Left lung (tissue), 10 donors: Measurements from ENCODE around the gene MGAT3. TPM values are rescaled to one million over a fixed set of nuclear protein-coding genes. Genes with fewer than 3 reads are reported as not detected.

Source experiments
- ATAC-seq: fragments of 200-7000 bp; cut with Tn5 transposase; one replicate; pipeline ENCODE4 v1.9.1; 2020; ENCODE audit warnings: moderate library complexity
- DNase-seq, 4 donors: peaks; one replicate each; pipeline ENCODE4 v3.0.0-alpha.2; 2013 to 2020
- H3K27ac ChIP-seq, 2 donors: fragments of 200-600 bp; sonication (generic) in 1 of 2; one replicate each; pipeline versions ENCODE4 v1.5.0 to v1.8.0; 2020 to 2021
- H3K27me3 ChIP-seq, 2 donors: fragments of 200-600 bp; sonication (generic) in 1 of 2; one replicate each; pipeline versions ENCODE4 v1.5.0 to v1.8.0; 2020 to 2021
- H3K36me3 ChIP-seq, 2 donors: fragments of 200-600 bp; sonication (generic) in 1 of 2; one replicate each; pipeline versions ENCODE4 v1.5.0 to v1.8.0; 2020 to 2021
- H3K4me1 ChIP-seq, 2 donors: fragments of 200-600 bp; one replicate each; pipeline ENCODE4 v1.8.0; 2021
- H3K4me3 ChIP-seq, 2 donors: fragments of 200-600 bp; sonication (generic) in 1 of 2; one replicate each; pipeline versions ENCODE4 v1.5.0 to v1.8.0; 2020 to 2021; ENCODE audit warnings: mild to moderate bottlenecking in 1 of 2
- H3K9me3 ChIP-seq, 2 donors: fragments of 200-600 bp; sonication (generic) in 1 of 2; one replicate each; pipeline versions ENCODE4 v1.5.0 to v1.8.0; 2020 to 2021
- intact Hi-C, 2 donors: fragments of 100-400 bp; cut with DNase I; formaldehyde crosslinking; loops; one replicate each; pipeline versions ENCODE4 v1.11.2 to v1.14.2; 2022
- polyA plus RNA-seq, 6 donors: library from polyadenylated mRNA; unstranded; fragments of 120-200 nt; gene quantifications; one replicate each; pipeline ENCODE4 v1.2.1, GENCODE V29; 2013; ENCODE audit not compliant: insufficient read length in 6 of 6
- total RNA-seq, 2 donors: library from RNA; stranded (reverse); fragmentation: NEBNext Ultra II Directional; extraction: Animal tissue kit (Norgen Biotek cat#: 25700); gene quantifications; one replicate each; pipeline ENCODE4 v1.2.1, GENCODE V29; 2021
- TF ChIP-seq, protein P1 (sequence below), 2 donors: fragments of 200-600 bp; sonication (generic) in 1 of 2; IDR thresholded peaks; one replicate each; pipeline versions ENCODE4 v1.5.0 to v1.8.0; 2021; ENCODE audit warnings: antibody characterized with exemption in 2 of 2
- donor health status: DM: no; HTN: yes; CAD: no.
- donor health status: DM: no; HTN: no; CAD: no.

Gene MGAT3
- total and polyA plus RNA-seq, 8 donors, result 6.7 to 21.2 (median 13.4) TPM

DNA sequence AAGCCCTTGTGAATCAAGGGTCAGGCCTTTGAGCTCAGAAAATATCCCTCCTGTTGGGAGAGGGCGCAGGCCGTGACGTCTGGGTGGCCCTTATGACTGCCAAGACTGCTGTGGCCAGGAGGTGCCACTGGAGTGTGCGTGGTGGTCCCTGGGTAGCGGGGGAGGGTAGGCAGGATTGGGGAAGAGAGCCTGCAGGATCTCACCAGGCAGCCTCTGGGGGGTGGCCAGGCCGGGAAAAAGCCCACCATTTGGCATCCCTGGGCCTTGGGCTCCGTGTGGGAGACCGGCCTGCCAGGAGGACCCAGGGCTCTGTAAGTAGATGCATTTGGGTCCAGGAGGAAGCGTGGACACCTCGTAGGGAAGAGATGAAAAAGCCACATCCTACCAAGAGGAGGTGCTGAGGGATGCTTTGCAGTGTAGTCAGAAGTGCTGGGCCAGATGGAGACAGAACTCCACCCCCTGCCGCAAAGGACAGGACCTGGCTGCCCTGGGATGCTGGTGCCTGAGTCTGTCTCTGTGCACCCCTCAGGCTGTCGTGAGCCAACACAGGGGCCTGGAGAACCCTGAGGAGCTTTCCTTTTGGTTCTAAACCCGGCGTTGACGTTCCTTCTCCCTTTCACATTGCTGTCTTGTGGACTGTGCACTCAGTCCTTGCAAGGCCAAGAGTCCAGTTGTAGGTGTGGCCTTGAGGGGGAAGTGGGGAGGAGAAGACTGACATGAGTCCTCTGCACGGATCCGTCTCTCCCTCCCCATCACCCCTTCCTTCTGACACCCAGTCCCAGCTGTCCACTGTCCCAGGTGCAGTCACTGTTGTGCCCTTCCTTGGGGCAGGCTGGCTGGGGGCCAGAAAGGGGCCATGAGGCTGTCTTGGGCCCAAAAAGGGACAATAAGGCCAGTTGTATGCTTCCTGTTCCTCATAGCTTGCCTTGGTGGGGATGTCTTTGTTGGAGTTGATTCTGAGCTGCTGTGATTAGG lies 32.6 kb downstream of the MGAT3 start:
- TF ChIP-seq, protein P1, sequence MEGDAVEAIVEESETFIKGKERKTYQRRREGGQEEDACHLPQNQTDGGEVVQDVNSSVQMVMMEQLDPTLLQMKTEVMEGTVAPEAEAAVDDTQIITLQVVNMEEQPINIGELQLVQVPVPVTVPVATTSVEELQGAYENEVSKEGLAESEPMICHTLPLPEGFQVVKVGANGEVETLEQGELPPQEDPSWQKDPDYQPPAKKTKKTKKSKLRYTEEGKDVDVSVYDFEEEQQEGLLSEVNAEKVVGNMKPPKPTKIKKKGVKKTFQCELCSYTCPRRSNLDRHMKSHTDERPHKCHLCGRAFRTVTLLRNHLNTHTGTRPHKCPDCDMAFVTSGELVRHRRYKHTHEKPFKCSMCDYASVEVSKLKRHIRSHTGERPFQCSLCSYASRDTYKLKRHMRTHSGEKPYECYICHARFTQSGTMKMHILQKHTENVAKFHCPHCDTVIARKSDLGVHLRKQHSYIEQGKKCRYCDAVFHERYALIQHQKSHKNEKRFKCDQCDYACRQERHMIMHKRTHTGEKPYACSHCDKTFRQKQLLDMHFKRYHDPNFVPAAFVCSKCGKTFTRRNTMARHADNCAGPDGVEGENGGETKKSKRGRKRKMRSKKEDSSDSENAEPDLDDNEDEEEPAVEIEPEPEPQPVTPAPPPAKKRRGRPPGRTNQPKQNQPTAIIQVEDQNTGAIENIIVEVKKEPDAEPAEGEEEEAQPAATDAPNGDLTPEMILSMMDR (IDR thresholded peaks at IDR 0.05), result no peak
- Histone ChIP-seq H3K27ac (no peak overlapping the region), H3K4me3 (no peak overlapping the region), H3K4me1 (peaks cover 0 to 23% of the 10 kb centered on the region in 2 donors), H3K36me3 (no peaks in the 10 kb centered on the region), H3K27me3 (no peaks in the 10 kb centered on the region), H3K9me3 (no peaks in the 10 kb centered on the region)
- ATAC-seq (peak; percentile 27), DNase-seq (no peak)
- intact Hi-C loops, result loop anchor here in 1 of 2 donors (5.0 kb wide), 1 partner anchor 38 kb away; no protein-coding TSS in a partner anchor

DNA sequence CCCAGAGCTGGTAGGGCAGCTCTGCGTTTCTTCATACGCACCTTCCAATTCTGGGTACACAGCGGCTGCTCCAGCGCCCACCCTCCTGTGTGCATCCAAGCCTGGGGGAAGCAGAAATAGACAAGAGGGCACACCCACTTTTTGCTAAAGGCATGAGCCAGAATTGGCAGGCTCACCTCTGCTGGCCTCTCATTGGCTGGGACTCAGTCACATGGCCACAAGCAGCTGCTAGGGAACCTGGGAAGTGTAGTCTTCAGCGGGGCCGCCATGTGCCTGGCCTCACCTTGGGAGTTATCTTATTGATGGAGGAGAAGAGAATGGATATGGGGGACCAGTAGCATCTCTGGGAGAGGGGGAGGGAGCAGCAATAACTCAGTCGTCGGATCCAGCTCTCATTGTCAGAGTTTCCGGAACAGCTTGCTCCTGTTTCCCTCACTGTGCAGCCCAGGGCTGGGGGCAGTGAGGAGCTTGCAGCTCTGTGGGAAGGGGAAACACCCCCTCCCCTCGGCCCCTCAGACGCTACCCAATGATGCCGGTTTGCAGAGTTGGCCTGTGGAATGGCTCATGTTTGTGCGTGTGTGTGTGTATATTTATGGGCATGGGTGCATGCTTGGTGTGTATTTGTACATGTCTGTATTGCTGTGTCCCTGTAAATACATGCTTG lies 33.5 kb downstream of the MGAT3 start:
- ATAC-seq (peak; percentile 86), DNase-seq (peak in 2 of 4 donors; percentile 83 to 94)
- no peak overlapping the region for H3K4me3 ChIP-seq
- H3K27me3 ChIP-seq, result no peaks in the 10 kb centered on the region
- peaks cover 0 to 32% of the 10 kb centered on the region in 2 donors for H3K4me1 ChIP-seq
- H3K27ac ChIP-seq, result no peak overlapping the region
- H3K36me3 ChIP-seq, result no peaks in the 10 kb centered on the region
- no peaks in the 10 kb centered on the region for H3K9me3 ChIP-seq
- TF ChIP-seq, protein P1 (IDR thresholded peaks at IDR 0.05), result no peak
- intact Hi-C loops, result loop anchor here in 1 of 2 donors (5.0 kb wide), 1 partner anchor 37 kb away; no protein-coding TSS in a partner anchor

DNA sequence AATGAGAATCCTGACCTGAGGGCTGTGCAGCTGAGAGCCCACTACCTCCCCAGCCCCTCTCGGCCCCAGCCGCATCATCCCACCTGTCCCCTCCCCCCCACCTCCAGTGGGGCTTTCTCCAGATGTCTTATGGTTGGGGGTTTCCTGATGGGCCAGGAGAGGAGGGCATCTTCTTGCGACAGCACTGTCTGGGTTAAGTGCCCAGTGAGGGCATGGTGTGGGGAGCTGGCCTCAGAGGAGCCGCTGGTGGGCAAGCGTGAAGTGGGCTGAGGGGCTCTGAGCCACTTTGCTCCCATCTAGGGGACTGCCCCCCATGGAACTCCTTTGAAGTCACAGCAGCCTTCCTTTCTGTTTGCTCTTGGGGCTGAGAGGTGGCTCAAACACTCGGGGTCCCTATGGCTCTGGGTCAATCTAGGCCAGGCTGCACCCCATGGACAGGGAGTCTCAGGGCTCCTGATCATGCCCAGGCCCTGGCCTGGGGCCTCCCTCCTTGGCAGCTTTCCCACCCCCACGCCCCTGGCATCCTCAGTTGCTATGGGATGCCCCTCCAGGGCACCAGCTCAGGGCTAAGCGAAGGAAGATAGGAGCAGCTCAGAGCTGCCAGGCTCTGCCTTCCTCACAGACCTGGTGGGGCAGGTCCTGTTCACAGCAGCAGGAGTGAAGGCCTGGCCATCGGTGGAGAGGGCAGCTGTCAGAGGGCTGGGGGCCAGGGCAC lies 34.3 kb downstream of the MGAT3 start:
- H3K36me3 ChIP-seq, result no peaks in the 10 kb centered on the region
- H3K4me1 ChIP-seq, result peaks cover 0 to 40% of the 10 kb centered on the region in 2 donors
- TF ChIP-seq, protein P1 (IDR thresholded peaks at IDR 0.05), result no peak
- H3K9me3 ChIP-seq, result no peaks in the 10 kb centered on the region
- DNase-seq (no peak), ATAC-seq (no peak)
- H3K4me3 ChIP-seq, result no peak overlapping the region
- intact Hi-C loops, result loop anchor here in 1 of 2 donors (5.0 kb wide), 1 partner anchor 36 kb away; no protein-coding TSS in a partner anchor
- H3K27me3 ChIP-seq, result no peaks in the 10 kb centered on the region
- no peak overlapping the region for H3K27ac ChIP-seq

DNA sequence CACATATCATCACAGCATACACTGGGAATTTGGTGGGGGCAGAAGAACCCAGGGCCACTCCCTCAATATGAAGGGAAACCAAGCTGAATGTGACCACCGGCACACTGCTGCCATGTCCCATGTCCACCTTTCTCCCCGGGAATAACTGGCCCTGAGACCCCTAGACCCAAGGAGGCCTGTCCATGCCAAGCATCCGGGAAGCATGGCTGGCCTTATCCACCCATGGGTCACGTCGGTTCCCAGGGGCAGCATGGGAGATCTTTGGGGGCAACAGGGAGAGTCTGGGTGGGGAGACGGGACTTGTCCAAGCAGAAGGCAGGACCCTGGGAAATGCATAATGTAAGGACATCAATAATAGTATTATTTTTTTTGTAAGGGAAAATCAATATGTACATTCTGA lies 34.9 kb downstream of the MGAT3 start:
- intact Hi-C loops, result loop anchor here in 1 of 2 donors (5.0 kb wide), 1 partner anchor 36 kb away; no protein-coding TSS in a partner anchor

More for the DNA sequence above, 34.9 kb downstream of the MGAT3 start:
- H3K4me1 ChIP-seq, result peaks cover 0 to 46% of the 10 kb centered on the region in 2 donors
- TF ChIP-seq, protein P1 (IDR thresholded peaks at IDR 0.05), result no peak
- no peaks in the 10 kb centered on the region for H3K36me3 ChIP-seq
- H3K4me3 ChIP-seq, result no peak overlapping the region
- DNase-seq (no peak), ATAC-seq (no peak)
- no peak overlapping the region for H3K27ac ChIP-seq
- no peaks in the 10 kb centered on the region for H3K9me3 ChIP-seq
- H3K27me3 ChIP-seq, result no peaks in the 10 kb centered on the region
